Calu3 (cell line): Measurements from ENCODE around the gene RETREG1. TPM values are rescaled to one million over a fixed set of nuclear protein-coding genes. Genes with fewer than 3 reads are reported as not detected.

Source experiments
- BruUV-seq: library from RNA; stranded (reverse); fragments of 400-500 nt; replicated peaks from 2 replicates; lab custom pipeline; 2021; lab: Mats Ljungman, UMichigan
- CTCF ChIA-PET: fragments of 300-600 bp; sonication (Branson Sonifier 250); formaldehyde crosslinking; loops from one replicate; lab custom pipeline; 2022; ENCODE audit warnings: antibody characterized with exemption; lab: Charles Lee
- DNase-seq: peaks from one replicate; pipeline ENCODE4 v3.0.0; 2022
- H3K27ac Mint-ChIP-seq: one replicate; pipeline ENCODE4 v1.8.0; 2022; ENCODE audit warnings: mixed read lengths; ENCODE audit not compliant: unreplicated experiment
- H3K27me3 Mint-ChIP-seq: one replicate; pipeline ENCODE4 v1.8.0; 2022; ENCODE audit warnings: mixed read lengths; ENCODE audit not compliant: unreplicated experiment
- H3K36me3 Mint-ChIP-seq: one replicate; pipeline ENCODE4 v1.8.0; 2022; ENCODE audit warnings: mild to moderate bottlenecking, moderate library complexity, mixed read lengths; ENCODE audit not compliant: insufficient read depth, unreplicated experiment
- H3K4me1 Mint-ChIP-seq: one replicate; pipeline ENCODE4 v1.8.0; 2022; ENCODE audit warnings: mild to moderate bottlenecking, low read depth, mixed read lengths; ENCODE audit not compliant: unreplicated experiment
- H3K4me3 Mint-ChIP-seq: one replicate; pipeline ENCODE4 v1.8.0; 2022; ENCODE audit warnings: mild to moderate bottlenecking, low read depth, moderate library complexity, mixed read lengths; ENCODE audit not compliant: unreplicated experiment
- H3K9me3 Mint-ChIP-seq: one replicate; pipeline ENCODE4 v1.8.0; 2022; ENCODE audit warnings: low read depth, mixed read lengths; ENCODE audit not compliant: unreplicated experiment
- intact Hi-C: fragments of 100-400 bp; cut with micrococcal nuclease; formaldehyde crosslinking; loops from one replicate; pipeline ENCODE4 v1.10.0; 2022; ENCODE audit not compliant: unreplicated experiment
- total RNA-seq: library from RNA; stranded (reverse); gene quantifications from 2 replicates; pipeline ENCODE4 v1.2.3, GENCODE V29; 2022
- TF ChIP-seq, protein P1 (sequence below): fragments of 200-600 bp; IDR thresholded peaks from one replicate; pipeline ENCODE4 v1.8.0; 2022; ENCODE audit warnings: antibody characterized with exemption; ENCODE audit not compliant: unreplicated experiment

RETREG1 gene
- total RNA-seq, 1 experiment from 2014 or later, result 12.0 TPM

GRCh38 chr5:16642867-16643266 is 26.1 kb upstream of the RETREG1 start:
- BruUV-seq, result no TSS peak
- Mint-ChIP-seq H3K9me3 (no peaks in the 10 kb centered on the region), H3K36me3 (no peaks in the 10 kb centered on the region), H3K4me1 (no peaks in the 10 kb centered on the region), H3K27ac (no peak overlapping the region), H3K27me3 (peaks cover 58% of the 10 kb centered on the region), H3K4me3 (no peak overlapping the region)
- intact Hi-C loops, result no loop called here
- CTCF ChIA-PET, result no interaction called here
- DNase-seq, result no peak
- TF ChIP-seq, protein P1, sequence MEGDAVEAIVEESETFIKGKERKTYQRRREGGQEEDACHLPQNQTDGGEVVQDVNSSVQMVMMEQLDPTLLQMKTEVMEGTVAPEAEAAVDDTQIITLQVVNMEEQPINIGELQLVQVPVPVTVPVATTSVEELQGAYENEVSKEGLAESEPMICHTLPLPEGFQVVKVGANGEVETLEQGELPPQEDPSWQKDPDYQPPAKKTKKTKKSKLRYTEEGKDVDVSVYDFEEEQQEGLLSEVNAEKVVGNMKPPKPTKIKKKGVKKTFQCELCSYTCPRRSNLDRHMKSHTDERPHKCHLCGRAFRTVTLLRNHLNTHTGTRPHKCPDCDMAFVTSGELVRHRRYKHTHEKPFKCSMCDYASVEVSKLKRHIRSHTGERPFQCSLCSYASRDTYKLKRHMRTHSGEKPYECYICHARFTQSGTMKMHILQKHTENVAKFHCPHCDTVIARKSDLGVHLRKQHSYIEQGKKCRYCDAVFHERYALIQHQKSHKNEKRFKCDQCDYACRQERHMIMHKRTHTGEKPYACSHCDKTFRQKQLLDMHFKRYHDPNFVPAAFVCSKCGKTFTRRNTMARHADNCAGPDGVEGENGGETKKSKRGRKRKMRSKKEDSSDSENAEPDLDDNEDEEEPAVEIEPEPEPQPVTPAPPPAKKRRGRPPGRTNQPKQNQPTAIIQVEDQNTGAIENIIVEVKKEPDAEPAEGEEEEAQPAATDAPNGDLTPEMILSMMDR, result no peak

DNA sequence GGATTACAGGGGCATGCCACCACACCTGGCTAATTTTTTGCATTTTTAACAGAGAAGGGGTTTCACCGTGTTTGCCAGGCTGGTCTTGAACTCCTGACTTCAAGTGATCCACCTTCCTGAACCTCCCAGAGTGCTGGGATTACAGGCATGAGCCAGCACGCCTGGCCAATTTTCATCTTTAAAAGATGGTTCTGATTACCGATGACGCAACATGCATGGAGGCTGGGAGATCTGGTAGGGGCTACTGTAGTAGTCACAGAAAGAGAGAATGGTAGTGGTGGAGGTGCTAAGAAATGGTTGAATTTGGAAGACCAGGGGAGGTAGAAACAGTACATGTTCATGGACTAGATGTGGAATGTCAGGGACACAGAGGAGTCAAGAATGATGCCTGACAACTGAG is 22.4 kb upstream of the RETREG1 start:
- H3K27ac Mint-ChIP-seq, result no peak overlapping the region
- H3K27me3 Mint-ChIP-seq, result peaks cover 52% of the 10 kb centered on the region
- TF ChIP-seq, protein P1, result no peak
- no peaks in the 10 kb centered on the region for H3K9me3 Mint-ChIP-seq
- no peak overlapping the region for H3K4me3 Mint-ChIP-seq
- intact Hi-C loops, result no loop called here
- no peak for DNase-seq
- no peaks in the 10 kb centered on the region for H3K4me1 Mint-ChIP-seq
- BruUV-seq, result no TSS peak
- CTCF ChIA-PET, result no interaction called here
- no peaks in the 10 kb centered on the region for H3K36me3 Mint-ChIP-seq

GRCh38 chr5:16628376-16628775 is 11.6 kb upstream of the RETREG1 start:
- H3K9me3 Mint-ChIP-seq, result no peaks in the 10 kb centered on the region
- no peak overlapping the region for H3K4me3 Mint-ChIP-seq
- peaks cover 57% of the 10 kb centered on the region for H3K27me3 Mint-ChIP-seq
- no peaks in the 10 kb centered on the region for H3K4me1 Mint-ChIP-seq
- H3K36me3 Mint-ChIP-seq, result no peaks in the 10 kb centered on the region
- CTCF ChIA-PET, result no interaction called here
- no peak for DNase-seq
- TF ChIP-seq, protein P1, result no peak
- H3K27ac Mint-ChIP-seq, result no peak overlapping the region
- BruUV-seq, result no TSS peak
- intact Hi-C loops, result no loop called here

- H3K9me3 Mint-ChIP-seq, result no peaks in the 10 kb centered on the region
- no peaks in the 10 kb centered on the region for H3K36me3 Mint-ChIP-seq
- CTCF ChIA-PET, result no interaction called here
- no peak for DNase-seq
- intact Hi-C loops, result no loop called here
- peaks cover 57% of the 10 kb centered on the region for H3K27me3 Mint-ChIP-seq
- H3K4me3 Mint-ChIP-seq, result no peak overlapping the region
- BruUV-seq, result no TSS peak
- TF ChIP-seq, protein P1, result no peak
- H3K4me1 Mint-ChIP-seq, result no peaks in the 10 kb centered on the region
- no peak overlapping the region for H3K27ac Mint-ChIP-seq
Measured at GRCh38 chr5:16626696-16627264, 10.0 kb upstream of the RETREG1 start.
